ENCODE results near the gene HYOU1.
"Not testable (repeated sequence)": the region's sequence is repeated elsewhere in the genome, so short reads cannot be mapped to it uniquely, and the experiment has no call there.

The HYOU1 gene

DNA sequence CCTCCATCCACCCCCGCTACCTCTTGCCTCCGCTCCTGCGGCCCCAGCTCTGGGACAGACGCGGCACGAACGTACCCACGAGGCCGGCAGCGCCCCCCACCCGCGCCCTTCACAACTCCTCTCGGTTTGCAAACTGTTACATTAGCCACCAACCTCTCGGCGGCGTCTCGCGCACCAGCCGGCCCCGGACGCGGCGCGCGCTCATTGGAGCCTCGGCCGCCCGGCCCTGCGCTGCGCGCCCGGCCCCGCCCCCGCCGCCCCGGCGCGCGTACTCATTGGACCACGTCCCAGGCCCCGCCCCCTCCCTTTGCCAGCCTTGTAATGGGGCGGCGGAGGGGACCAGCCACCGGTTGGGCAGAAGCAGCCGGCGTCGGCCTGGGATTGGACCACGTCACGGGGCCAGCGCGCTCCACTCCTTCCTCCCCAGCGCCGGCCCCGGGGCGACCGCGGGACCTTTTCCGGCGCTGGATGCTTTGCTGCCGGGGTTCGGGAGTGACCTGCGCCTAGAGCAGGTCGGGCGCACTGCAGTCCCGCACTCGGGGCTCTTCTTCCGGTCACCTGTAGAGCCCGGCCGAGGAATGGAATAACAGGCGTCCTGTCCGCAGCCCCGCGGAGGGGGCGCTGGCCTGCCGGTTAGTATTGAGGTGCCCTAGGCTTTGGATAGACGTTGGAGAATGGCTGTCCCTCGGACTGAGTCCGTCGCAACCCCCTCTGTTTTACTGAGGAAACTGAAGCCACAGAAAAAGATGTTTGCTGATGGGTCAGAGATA is at the start of gene HYOU1:
TSS of gene HYOU1 (minus strand) at position 206 of the 770 bp plus-strand sequence. CDS start 1,045 bp downstream, outside the sequence.
- peak; percentile 94 to 99 for DNase-seq (ENCODE audit: extremely low read depth in 1 of 2, low read depth in 1 of 2)

GRCh38 chr11:119103793-119104192 is 46.8 kb upstream of the HYOU1 start:
- no peak for DNase-seq (ENCODE audit: extremely low read depth in 1 of 2, low read depth in 1 of 2)

GRCh38 chr11:119103161-119103664 is 46.2 kb upstream of the HYOU1 start:
- DNase-seq (ENCODE audit: extremely low read depth in 1 of 2, low read depth in 1 of 2): not testable (repeated sequence)

GRCh38 chr11:119101759-119102423 is 44.9 kb upstream of the HYOU1 start, which contains the start of gene DPAGT1:
TSS of gene DPAGT1 (minus strand) at chr11:119101853. CDS start at chr11:119101655, 198 bp downstream.
- DNase-seq (ENCODE audit: extremely low read depth in 1 of 2, low read depth in 1 of 2): peak; percentile 63 to 73

GRCh38 chr11:119100994-119101758 is 44.2 kb upstream of the HYOU1 start:
- no peak for DNase-seq (ENCODE audit: extremely low read depth in 1 of 2, low read depth in 1 of 2)

- DNase-seq (ENCODE audit: extremely low read depth in 1 of 2, low read depth in 1 of 2): no peak
Measured at GRCh38 chr11:119100246-119100970, 43.4 kb upstream of the HYOU1 start.

DNA sequence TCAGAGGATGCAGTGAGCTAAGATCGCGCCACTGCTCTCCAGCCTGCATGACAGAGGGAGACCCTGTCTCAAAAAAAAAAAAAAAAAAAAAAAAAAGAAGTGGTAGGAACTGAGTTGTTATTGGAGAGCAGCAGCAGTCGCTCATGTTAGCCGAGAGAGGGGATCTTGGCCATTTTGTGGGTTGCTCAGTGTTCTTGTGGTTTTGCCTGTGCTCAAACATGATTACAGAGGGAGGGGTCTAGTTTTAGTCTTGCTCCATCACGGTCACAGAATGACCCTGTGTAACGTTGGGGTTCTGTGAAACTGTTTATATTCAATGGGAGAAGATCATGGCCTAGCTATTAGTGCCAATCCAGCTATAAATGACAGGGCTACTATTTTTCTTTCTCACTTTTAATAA is 42.7 kb upstream of the HYOU1 start:
- DNase-seq (ENCODE audit: extremely low read depth in 1 of 2, low read depth in 1 of 2): no peak

DNA sequence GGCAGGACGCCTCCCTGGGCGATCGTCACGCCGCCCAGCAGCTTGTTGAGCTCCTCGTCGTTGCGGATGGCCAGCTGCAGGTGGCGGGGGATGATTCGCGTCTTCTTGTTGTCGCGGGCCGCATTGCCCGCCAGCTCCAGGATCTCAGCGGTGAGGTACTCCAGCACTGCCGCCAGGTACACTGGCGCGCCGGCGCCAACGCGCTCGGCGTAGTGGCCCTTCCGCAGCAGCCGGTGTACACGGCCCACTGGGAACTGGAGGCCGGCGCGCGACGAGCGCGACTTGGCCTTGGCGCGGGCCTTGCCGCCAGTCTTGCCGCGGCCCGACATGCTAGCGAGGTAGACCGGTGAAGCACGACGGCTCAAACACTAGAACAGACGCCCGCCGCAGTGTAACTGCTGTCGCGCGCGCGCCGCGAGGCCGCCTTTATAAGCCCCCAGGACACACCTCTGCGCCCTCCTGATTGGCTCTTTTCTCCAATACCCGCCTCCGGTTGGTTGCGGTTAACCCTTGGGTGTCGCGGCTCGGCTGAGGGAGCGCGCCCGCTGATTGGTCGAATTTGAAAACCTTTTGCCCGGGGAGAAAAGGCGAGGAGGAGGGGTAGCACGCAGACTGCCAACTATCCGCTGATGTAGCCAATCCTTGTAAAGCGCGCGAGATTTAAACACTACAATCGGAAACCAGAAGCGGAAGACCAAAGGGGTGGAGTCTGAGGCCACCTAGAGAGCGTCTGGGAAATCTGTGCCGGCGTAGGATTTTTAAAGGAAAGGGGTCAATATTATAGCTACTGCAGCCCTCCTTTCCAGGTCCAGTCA is 38.3 kb upstream of the HYOU1 start:
- peak; percentile 97 to 99 for DNase-seq (ENCODE audit: extremely low read depth in 1 of 2, low read depth in 1 of 2)

DNA sequence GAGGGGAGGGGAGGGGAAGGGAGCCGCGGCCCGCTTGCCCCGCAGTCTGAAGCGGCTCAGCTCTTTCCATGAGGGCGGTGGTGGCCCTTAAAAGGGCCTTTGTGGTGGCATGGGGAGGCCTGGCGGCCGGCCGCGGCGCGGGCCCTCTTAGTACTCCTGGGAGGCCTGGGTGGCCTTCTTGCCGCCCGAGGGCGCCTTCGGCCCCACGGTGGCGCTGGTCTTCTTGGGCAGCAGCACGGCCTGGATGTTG is 37.7 kb upstream of the HYOU1 start:
- DNase-seq (ENCODE audit: extremely low read depth in 1 of 2, low read depth in 1 of 2): no peak

GRCh38 chr11:119093942-119094815 is 37.2 kb upstream of the HYOU1 start:
- peak in 1 of 2 donors; percentile 31 for DNase-seq (ENCODE audit: extremely low read depth in 1 of 2, low read depth in 1 of 2)

DNA sequence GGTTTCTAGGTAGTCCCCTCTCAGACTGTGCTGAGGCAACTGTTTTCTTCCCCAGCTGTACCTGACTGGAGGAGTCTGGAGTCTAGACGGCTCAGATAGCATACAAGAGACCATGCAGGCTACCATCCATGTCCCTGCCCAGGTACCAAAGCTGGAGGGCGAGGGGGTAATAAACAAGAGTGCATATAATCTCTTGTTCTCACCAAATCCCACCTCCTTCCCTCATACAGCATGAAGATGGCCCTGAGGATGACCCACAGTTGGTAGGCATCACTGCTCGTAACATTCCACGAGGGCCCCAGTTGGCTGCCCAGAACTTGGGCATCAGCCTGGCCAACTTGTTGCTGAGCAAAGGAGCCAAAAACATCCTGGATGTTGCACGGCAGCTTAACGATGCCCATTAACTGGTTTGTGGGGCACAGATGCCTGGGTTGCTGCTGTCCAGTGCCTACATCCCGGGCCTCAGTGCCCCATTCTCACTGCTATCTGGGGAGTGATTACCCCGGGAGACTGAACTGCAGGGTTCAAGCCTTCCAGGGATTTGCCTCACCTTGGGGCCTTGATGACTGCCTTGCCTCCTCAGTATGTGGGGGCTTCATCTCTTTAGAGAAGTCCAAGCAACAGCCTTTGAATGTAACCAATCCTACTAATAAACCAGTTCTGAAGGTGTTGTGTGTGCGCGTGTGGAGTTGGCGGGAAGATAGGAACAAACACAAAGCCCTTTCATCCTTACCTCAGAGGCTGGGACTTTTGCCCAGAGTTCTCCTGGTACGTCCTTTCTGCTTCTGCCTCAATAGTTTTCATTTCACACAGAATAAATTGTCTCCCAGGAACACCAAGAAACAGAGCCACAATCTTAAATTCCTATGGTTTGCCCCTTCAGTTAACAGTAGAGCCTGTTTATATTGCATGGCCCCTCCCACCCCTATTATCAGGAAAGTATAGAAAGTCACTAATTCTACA is 36.2 kb upstream of the HYOU1 start:
- DNase-seq (ENCODE audit: extremely low read depth in 1 of 2, low read depth in 1 of 2): no peak

DNA sequence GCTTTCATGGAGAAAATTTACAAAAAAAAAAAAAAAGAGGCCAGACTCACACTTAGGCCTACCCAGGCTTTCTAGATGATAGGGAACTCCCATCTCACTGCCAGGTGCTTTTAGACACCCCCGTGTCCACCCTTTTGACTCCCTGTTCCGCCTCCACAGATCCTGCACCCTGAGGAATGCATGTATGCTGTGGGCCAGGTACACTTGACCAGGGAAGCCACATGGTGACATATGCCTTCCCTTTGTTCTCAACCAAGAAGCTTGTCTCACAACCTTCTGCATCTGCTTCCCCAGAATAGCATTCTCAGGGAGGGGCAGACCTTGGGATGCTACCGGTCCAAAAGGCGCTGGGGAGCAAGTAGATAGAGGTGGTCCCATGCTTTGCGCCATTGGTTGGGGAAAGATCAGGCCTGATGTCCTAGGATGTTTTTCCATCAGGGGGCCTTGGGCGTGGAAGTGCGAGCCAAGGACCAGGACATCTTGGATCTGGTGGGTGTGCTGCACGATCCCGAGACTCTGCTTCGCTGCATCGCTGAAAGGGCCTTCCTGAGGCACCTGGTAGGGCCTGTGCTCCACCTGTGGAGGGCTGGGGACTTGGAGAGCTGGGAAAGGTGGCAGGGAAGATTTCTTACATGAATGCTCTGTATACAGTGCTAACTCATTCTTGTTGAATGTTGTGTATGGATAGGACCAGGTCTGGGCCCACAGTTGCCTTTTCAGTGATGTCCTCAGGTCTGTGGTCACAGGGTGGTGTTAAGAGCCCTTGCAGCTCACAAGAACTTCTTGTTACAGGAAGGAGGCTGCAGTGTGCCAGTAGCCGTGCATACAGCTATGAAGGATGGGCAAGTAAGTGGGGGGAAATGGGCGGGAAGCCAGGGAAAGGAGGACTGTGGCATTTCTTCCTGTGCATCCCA is 35.2 kb upstream of the HYOU1 start:
- no peak for DNase-seq (ENCODE audit: extremely low read depth in 1 of 2, low read depth in 1 of 2)

DNA sequence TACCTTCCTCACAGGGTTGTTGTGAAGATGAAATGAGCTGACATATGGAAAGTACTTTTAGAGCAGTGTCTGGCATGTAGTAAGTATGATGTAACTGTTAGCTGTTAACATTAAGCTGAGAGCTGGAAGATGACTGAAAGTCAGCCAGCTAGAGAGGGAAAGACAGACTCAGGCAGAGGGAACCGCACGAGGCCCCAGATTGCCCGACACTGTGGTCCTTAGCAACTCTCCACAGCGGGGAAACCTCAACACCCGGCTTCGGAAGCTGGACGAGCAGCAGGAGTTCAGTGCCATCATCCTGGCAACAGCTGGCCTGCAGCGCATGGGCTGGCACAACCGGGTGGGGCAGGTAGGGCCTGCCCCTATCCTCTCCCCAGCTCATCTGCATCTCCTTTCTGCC is 34.2 kb upstream of the HYOU1 start:
- no peak for DNase-seq (ENCODE audit: extremely low read depth in 1 of 2, low read depth in 1 of 2)

GRCh38 chr11:119089319-119089718 is 32.3 kb upstream of the HYOU1 start:
- no peak for DNase-seq (ENCODE audit: extremely low read depth in 1 of 2, low read depth in 1 of 2)

DNA sequence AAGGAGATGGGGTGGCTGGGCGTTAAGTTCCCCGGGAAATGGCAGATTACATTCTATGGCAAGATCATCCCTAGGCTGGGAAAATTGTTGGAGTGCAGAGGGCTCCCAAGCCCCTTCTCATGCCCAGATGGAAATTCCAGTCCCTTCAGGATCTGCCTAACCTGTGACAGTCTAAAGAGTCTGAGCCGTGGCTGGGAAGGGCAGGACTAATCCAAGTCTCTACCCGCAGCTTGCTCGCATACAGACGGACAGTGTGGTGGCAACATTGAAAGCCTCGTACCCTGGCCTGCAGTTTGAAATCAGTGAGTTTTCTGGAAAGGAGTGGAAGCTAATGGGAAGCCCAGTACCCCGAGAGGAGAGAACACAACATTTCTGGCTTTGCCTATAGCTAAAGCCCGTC is 31.4 kb upstream of the HYOU1 start:
- DNase-seq (ENCODE audit: extremely low read depth in 1 of 2, low read depth in 1 of 2): no peak

GRCh38 chr11:119087747-119088241 is 30.8 kb upstream of the HYOU1 start:
- no peak for DNase-seq (ENCODE audit: extremely low read depth in 1 of 2, low read depth in 1 of 2)

- DNase-seq (ENCODE audit: extremely low read depth in 1 of 2, low read depth in 1 of 2): no peak
Measured at GRCh38 chr11:119087123-119087522, 30.1 kb upstream of the HYOU1 start.
